ENCODE results near the gene GEMIN7.

GRCh38 chr19:45119582-45119981 lies 40.5 kb downstream of the GEMIN7 start:
- no peak for TF ChIP-seq ZSCAN30 (CRISPR knock-in tag; IDR thresholded peaks at IDR 0.05)
- TF ChIP-seq RFX1 (IDR thresholded peaks at IDR 0.05), result no peak
- no peak for TF ChIP-seq NFIC (IDR thresholded peaks at IDR 0.05; ENCODE audit: low read length)
- TF ChIP-seq ZNF24 (IDR thresholded peaks at IDR 0.05), result no peak
- no peak for TF ChIP-seq PAX8 (CRISPR knock-in tag; IDR thresholded peaks at IDR 0.05; ENCODE audit: borderline replicate concordance)
- TF ChIP-seq NFATC3 (CRISPR knock-in tag; IDR thresholded peaks at IDR 0.05), result no peak
- no peak for TF ChIP-seq FOXM1 (CRISPR knock-in tag; IDR thresholded peaks at IDR 0.05)
- no peak for TF ChIP-seq SIN3A (IDR thresholded peaks at IDR 0.05; ENCODE audit: borderline replicate concordance, low read depth, low read length)
